HUES64 (cell line): ENCODE results near the gene RGS11. TPM values are rescaled to one million over a fixed set of nuclear protein-coding genes. Genes with fewer than 3 reads are reported as not detected.

Experiments used
- H3K27ac ChIP-seq: 2 replicates; pipeline ENCODE4 v1.7.0; 2013; ENCODE audit warnings: low read depth, low read length, inconsistent platforms
- H3K27me3 ChIP-seq: 2 replicates; pipeline ENCODE4 v1.6.1; 2013; ENCODE audit warnings: mild to moderate bottlenecking, low read length; ENCODE audit not compliant: insufficient read depth
- H3K36me3 ChIP-seq: 2 replicates; pipeline ENCODE4 v1.6.1; 2013; ENCODE audit warnings: mild to moderate bottlenecking, low read length; ENCODE audit not compliant: insufficient read depth
- H3K4me1 ChIP-seq: 2 replicates; pipeline ENCODE4 v1.6.1; 2013; ENCODE audit warnings: mild to moderate bottlenecking, low read length, moderate library complexity; ENCODE audit not compliant: insufficient read depth
- H3K4me3 ChIP-seq: 2 replicates; pipeline ENCODE4 v1.5.1; 2013; ENCODE audit warnings: mild to moderate bottlenecking, low read length, moderate library complexity
- H3K9ac ChIP-seq: 2 replicates; pipeline ENCODE4 v1.6.1; 2013; ENCODE audit warnings: mild to moderate bottlenecking, low read depth, low read length
- H3K9me3 ChIP-seq: 2 replicates; pipeline ENCODE4 v1.6.1; 2013; ENCODE audit warnings: low read depth, low read length; ENCODE audit not compliant: insufficient read depth
- WGBS: fragments of 150-250, 120-280 bp; methylation state at CpG from one replicate; pipeline ENCODE4 v1.1.7; 2013; ENCODE audit warnings: missing lambda C conversion rate; 5-methylcytosine and 5-hydroxymethylcytosine counted together
- polyA plus RNA-seq, 2 experiments: library from polyadenylated mRNA; stranded (reverse); fragments of 50-300 nt; gene quantifications; one replicate each; pipeline ENCODE4 v1.2.3, GENCODE V29; 2013

The RGS11 gene
- 0.25 TPM for polyA plus RNA-seq (2013, experiment 1 of 2)
- polyA plus RNA-seq (2013, experiment 2 of 2) = 0.19 TPM

DNA sequence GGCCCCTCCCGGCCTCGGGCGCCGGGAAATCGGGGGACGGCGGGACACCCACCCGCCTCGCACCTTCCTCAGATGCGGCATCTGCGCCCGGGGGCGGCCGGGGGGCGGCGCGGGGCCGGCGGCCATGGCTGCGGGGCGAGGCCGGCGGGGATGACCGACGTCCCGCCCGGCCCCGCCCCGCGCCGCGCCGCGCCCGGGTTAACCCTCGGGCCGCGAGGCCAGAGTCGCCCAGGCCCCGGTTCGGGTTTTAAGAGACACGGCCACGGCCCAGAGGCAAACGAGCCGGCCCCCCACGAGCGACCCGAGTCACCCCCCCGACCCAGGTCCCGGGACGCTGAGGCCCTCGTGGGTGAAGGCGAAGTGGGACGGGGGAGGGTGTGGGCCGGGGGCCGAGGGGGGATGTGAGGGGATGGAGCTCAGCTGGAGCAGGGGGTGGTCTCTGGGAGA, at the start of gene RGS11:
TSS of gene RGS11 (minus strand) at position 159 of the 447 bp plus-strand sequence. CDS start at position 126, 33 bp downstream.
- H3K4me1 ChIP-seq = no peaks in the 10 kb centered on the region
- peaks cover 55% of the 10 kb centered on the region for H3K27me3 ChIP-seq
- no peak within 1 kb of the TSS for H3K9ac ChIP-seq
- 8% methylated on average over 56 of the region's 56 CpGs for WGBS
- no peaks in the 10 kb centered on the region for H3K9me3 ChIP-seq
- no peaks in the 10 kb centered on the region for H3K36me3 ChIP-seq
- peak within 1 kb of the TSS; percentile 45 for H3K4me3 ChIP-seq
- no peak within 1 kb of the TSS for H3K27ac ChIP-seq

DNA sequence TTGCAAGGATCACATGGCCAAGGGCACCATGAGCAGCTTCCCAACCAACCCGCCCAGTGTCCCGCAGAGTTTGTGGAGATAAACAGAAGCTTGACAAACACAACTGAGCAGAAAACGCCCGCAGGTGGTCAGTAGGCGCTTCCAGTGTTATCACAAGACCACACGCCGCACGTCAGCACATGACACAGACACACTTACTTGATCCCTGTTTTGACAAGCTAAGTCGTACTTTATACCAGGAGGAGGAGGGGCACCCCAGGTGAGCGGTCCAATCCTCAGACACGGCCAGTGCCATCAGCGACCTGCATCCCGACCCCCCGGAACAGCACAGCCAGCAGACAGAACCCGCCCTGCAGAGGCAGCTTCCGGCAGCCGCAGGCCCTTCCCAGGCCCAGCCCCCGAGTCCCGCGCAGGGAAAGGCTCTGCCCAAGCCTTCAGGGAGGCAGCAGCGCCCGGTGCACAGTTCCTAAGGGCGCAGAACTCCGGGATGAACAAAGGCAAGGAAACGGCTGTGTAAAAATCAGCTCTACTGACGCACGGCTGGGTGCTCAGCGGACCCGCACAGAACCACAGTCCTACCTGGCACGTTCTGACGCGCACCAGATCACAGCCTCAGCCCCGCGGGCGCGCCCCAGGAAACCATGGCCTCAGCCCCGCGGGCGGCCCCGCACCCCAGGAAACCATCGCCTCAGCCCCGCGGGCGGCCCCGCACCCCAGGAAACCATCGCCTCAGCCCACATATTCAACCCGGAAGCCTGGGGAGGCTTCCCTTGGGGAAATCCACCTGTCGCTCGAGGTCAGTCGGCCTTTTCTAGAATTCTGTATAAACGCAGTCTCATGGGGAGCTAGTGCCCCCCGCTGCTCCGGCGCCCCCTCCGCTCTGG, 48.9 kb upstream of the RGS11 start:
- H3K27ac ChIP-seq = 0 out of 2 replicates have a peak overlapping the region, but pooled peaks have one; percentile 18
- no peak overlapping the region for H3K4me3 ChIP-seq

DNA sequence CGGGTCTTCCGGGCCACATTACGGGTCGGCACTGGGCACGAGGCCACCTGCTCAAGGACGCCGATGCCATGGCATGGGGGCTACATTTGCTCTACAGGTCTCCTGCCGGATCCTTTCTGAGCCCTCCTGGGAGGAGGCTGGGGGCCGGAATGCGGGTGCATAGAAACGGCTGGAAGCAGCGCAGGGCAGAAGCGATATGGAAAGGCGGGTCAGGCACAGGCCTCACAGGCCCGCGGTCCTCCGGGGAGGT, 48.4 kb upstream of the RGS11 start:
- Histone ChIP-seq H3K9ac (no peak overlapping the region), H3K4me1 (peaks cover 4% of the 10 kb centered on the region; the same call in 1 of the 2 replicates), H3K27ac (no peak overlapping the region), H3K36me3 (peaks cover 2% of the 10 kb centered on the region; the same call in 1 of the 2 replicates), H3K9me3 (no peaks in the 10 kb centered on the region), H3K4me3 (no peak overlapping the region), H3K27me3 (no peaks in the 10 kb centered on the region)
- 91% methylated on average over 17 of the region's 17 CpGs for WGBS

More for the DNA sequence above, 48.9 kb upstream of the RGS11 start:
- Histone ChIP-seq H3K9ac (peak overlapping the region; percentile 16; the same call in 1 of the 2 replicates), H3K36me3 (no peaks in the 10 kb centered on the region), H3K27me3 (no peaks in the 10 kb centered on the region), H3K9me3 (no peaks in the 10 kb centered on the region), H3K4me1 (peaks cover 3% of the 10 kb centered on the region; the same call in 1 of the 2 replicates)
- 87% methylated on average over 55 of the region's 55 CpGs for WGBS

DNA sequence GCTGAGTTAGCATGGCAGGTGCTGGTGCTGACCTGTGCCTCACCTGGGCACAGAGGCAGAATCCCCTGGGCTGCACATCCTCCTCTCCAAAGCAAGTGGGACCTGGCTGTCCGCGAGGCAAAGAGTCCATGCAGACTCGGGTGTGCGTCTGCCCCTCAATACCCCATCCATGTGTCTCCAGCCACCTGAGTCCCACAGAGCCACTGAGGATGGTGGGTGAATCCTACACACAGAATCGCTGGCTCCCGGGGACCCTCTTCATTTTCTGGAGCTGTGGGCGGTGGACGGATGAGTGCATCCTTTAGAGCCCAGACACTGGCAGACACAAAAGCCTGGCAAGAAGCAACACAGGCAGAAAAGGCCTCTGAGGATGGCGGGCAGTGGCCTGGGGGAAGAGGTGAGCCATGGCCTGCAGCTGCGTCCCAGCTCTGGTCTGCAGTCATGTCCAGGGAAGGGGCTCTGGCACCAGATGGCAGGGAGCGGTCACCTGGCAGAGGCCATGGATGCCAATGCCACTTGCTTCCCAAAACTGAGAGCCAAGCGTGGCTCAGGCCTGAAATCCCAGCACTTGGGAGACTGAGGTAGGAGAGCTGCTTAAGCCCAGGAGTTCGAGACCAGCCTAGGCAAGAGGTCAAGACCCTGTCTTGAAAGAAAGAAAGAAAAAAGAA, 46.9 kb upstream of the RGS11 start:
- Histone ChIP-seq H3K9me3 (no peaks in the 10 kb centered on the region), H3K36me3 (peaks cover 2% of the 10 kb centered on the region; the same call in 1 of the 2 replicates), H3K27me3 (no peaks in the 10 kb centered on the region), H3K4me1 (peaks cover 9% of the 10 kb centered on the region; the same call in 1 of the 2 replicates), H3K9ac (no peak overlapping the region), H3K27ac (no peak overlapping the region), H3K4me3 (no peak overlapping the region)
- 96% methylated on average over 13 of the region's 13 CpGs for WGBS

DNA sequence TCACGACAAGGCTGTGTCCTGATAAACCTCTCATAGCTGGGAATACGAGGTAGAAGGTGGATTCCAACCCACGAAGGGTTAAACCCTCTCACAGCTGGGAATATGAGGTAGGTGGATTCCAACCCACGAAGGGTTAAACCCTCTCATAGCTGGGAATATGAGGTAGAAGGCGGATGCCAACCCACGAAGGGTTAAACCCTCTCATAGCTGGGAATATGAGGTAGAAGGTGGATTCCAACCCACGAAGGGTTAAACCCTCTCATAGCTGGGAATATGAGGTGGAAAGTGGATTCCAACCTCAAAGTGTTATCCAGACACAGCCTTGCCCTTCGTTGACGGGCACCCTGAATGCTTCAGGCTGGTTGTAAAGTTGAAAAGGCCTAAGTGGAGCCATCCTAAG, 45.8 kb upstream of the RGS11 start:
- 81% methylated on average over 8 of the region's 9 CpGs for WGBS
- Histone ChIP-seq H3K9ac (no peak overlapping the region), H3K4me3 (no peak overlapping the region), H3K9me3 (no peaks in the 10 kb centered on the region), H3K27ac (no peak overlapping the region), H3K36me3 (peaks cover 2% of the 10 kb centered on the region; the same call in 1 of the 2 replicates), H3K27me3 (no peaks in the 10 kb centered on the region), H3K4me1 (peaks cover 6% of the 10 kb centered on the region; the same call in 1 of the 2 replicates)

DNA sequence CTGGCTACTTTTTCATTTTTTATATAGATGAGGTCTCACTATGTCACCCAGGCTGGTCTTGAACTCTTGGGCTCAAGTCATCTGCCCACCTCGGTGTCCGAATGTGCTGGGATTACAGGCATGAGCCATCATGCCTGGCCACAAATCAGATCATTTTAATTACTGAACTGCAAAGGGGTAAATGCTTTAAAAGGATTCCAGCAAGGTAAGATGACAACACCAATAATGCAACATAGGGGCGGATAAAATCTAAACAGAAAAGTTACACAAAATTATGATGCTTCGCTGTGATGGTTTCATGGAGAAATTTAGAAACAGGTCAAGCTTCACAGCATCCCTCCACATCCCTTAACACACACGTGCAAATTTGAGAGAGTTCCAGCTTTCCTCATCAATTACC, 44.5 kb upstream of the RGS11 start:
- no peaks in the 10 kb centered on the region for H3K9me3 ChIP-seq
- no peaks in the 10 kb centered on the region for H3K27me3 ChIP-seq
- no peak overlapping the region for H3K9ac ChIP-seq
- peaks cover 2% of the 10 kb centered on the region; the same call in 1 of the 2 replicates for H3K36me3 ChIP-seq
- peaks cover 6% of the 10 kb centered on the region; the same call in 1 of the 2 replicates for H3K4me1 ChIP-seq
- 92% methylated on average over 5 of the region's 5 CpGs for WGBS
- H3K4me3 ChIP-seq = no peak overlapping the region
- H3K27ac ChIP-seq = no peak overlapping the region

DNA sequence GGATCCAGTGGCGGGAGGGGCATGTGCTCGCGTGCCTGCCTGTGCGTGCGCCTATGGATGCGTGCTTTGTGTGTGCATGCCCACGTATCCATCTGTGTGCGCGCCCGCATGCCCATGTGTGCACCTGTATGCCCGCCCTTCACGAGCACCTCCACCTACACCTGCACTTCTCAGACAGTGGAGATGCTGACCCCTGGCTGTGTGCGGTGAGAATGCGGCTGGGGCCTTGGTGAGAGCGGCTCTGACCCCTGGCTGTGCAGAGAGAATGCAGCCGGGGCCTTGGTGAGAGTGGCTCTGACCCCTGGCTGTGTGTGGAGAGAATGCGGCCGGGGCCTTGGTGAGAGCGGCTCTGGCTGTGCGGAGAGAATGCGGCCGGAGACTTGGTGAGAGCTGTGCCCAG, 42.9 kb upstream of the RGS11 start:
- 69% methylated on average over 22 of the region's 22 CpGs for WGBS

DNA sequence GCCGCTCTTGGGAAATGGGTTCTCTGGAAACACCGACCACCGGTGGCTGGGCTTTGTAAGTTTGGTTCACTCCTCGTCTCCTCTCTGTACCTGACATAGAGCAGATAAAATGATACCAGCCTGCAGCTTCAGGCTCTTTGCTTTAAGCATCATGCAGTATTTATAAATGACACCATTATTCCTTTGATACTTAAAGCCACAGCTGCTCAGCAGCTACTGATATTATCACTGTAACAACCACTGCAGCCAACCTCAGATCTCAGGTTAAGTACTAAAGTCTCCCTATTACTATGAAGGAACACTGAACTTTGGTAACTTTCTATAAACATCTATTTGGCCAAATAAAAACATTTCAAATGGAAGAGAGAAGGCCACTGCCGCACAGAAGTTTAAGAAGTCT, 41.8 kb upstream of the RGS11 start:
- no peaks in the 10 kb centered on the region for H3K27me3 ChIP-seq
- H3K4me3 ChIP-seq = no peak overlapping the region
- H3K27ac ChIP-seq = no peak overlapping the region
- no peak overlapping the region for H3K9ac ChIP-seq
- no peaks in the 10 kb centered on the region for H3K9me3 ChIP-seq
- peaks cover 25% of the 10 kb centered on the region for H3K36me3 ChIP-seq
- 93% methylated on average over 5 of the region's 5 CpGs for WGBS
- peaks cover 6% of the 10 kb centered on the region; the same call in 1 of the 2 replicates for H3K4me1 ChIP-seq

More for the DNA sequence above, 42.9 kb upstream of the RGS11 start:
- Histone ChIP-seq H3K4me3 (no peak overlapping the region), H3K27me3 (no peaks in the 10 kb centered on the region), H3K9me3 (no peaks in the 10 kb centered on the region), H3K27ac (peak overlapping the region; percentile 65), H3K36me3 (peaks cover 15% of the 10 kb centered on the region), H3K9ac (no peak overlapping the region), H3K4me1 (peaks cover 6% of the 10 kb centered on the region; the same call in 1 of the 2 replicates)

DNA sequence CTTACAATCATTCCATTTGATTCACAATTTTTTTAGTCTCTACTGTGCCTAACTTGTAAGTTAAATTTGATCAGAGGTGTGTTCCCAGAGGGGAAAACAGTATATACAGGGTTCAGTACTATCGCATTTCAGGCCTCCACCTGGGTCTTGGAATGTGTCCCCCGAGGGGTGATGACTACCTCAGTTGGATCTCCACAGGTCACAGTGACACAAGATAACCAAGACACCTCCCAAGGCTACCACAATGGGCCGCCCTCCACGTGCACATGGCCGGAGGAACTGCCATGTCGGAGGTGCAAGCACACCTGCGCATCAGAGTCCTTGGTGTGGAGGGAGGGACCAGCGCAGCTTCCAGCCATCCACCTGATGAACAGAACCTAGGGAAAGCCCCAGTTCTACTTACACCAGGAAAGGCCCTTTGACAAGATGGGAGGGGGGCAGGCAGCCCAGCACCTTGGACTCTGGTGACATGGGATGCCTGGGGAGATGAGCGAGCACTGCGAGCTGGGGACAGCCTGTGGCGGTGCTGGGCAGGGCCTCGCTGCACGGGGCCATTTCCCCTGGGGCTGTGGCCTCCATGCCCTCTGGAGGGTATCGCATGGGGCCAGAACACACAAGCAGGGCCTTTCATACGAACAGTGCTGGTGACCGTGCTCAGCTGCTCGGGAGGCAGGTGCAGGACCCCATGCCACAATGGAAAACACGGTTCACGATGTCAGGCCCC, 41.2 kb upstream of the RGS11 start:
- Histone ChIP-seq H3K4me1 (peaks cover 6% of the 10 kb centered on the region; the same call in 1 of the 2 replicates), H3K4me3 (no peak overlapping the region), H3K9me3 (no peaks in the 10 kb centered on the region), H3K36me3 (peaks cover 32% of the 10 kb centered on the region), H3K9ac (no peak overlapping the region), H3K27ac (no peak overlapping the region), H3K27me3 (no peaks in the 10 kb centered on the region)
- 91% methylated on average over 19 of the region's 19 CpGs for WGBS

DNA sequence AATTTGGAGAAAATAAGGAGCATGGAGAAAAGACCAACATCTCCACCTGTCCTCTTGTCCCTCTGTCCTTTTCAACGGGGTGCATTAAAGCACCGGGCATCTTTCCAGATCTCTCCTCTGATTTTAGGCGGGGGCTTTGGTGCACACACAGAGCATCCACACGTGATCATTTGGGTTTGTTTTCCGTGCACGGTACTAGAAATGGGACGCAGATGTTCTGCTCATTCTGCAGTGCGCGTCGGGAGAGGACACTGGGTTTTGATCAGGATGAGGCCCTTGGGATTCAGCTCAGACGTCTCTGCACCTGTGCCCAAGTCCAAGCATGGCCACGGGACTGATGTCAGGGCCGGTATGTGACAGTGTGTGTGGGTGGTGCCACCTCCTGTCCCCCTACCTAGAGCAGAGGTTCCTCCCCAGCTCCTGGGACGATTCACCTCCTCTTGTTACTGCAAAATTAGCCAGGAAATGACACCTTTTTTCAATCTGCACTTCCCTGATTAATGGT, 39.1 kb upstream of the RGS11 start:
- 94% methylated on average over 14 of the region's 14 CpGs for WGBS
- H3K4me1 ChIP-seq = peaks cover 6% of the 10 kb centered on the region; the same call in 1 of the 2 replicates
- H3K27ac ChIP-seq = no peak overlapping the region
- H3K36me3 ChIP-seq = peaks cover 38% of the 10 kb centered on the region
- no peak overlapping the region for H3K9ac ChIP-seq
- no peaks in the 10 kb centered on the region for H3K27me3 ChIP-seq
- no peaks in the 10 kb centered on the region for H3K9me3 ChIP-seq
- H3K4me3 ChIP-seq = no peak overlapping the region
